Embryonic facial prominence (tissue), 1 donor: Measurements from ENCODE around the gene SH3BGRL3.
"Not testable (repeated sequence)": the region's sequence is repeated elsewhere in the genome, so short reads cannot be mapped to it uniquely, and the experiment has no call there.

Experiments used
- DNase-seq: peaks from one replicate; pipeline ENCODE4 v3.0.0-alpha.2; 2016; ENCODE audit errors: extremely low spot score

Gene SH3BGRL3

GRCh38 chr1:26279456-26280332, at the start of gene SH3BGRL3:
SH3BGRL3 (plus strand) TSS chr1:26280086; CDS start chr1:26280156, 70 bp downstream.
- peak; percentile 66 for DNase-seq

- DNase-seq, result not testable (repeated sequence)
Measured at GRCh38 chr1:26230682-26231081, 49.2 kb upstream of the SH3BGRL3 start.

GRCh38 chr1:26233903-26234643, 45.8 kb upstream of the SH3BGRL3 start, which contains the start of gene CEP85:
CEP85 (plus strand) TSS chr1:26234200; CDS start chr1:26239784, 5,584 bp downstream.
- peak; percentile 97 for DNase-seq

- DNase-seq, result no peak
Measured at GRCh38 chr1:26234644-26235370, 45.1 kb upstream of the SH3BGRL3 start.

- no peak for DNase-seq
Measured at GRCh38 chr1:26237230-26237966, 42.5 kb upstream of the SH3BGRL3 start.

GRCh38 chr1:26239936-26240335, 40.0 kb upstream of the SH3BGRL3 start:
- DNase-seq, result no peak

- DNase-seq, result no peak
Measured at GRCh38 chr1:26252718-26253117, 27.2 kb upstream of the SH3BGRL3 start.

GRCh38 chr1:26254404-26254803, 25.5 kb upstream of the SH3BGRL3 start:
- no peak for DNase-seq

GRCh38 chr1:26257222-26257621, 22.7 kb upstream of the SH3BGRL3 start:
- no peak for DNase-seq

GRCh38 chr1:26259005-26259404, 20.9 kb upstream of the SH3BGRL3 start:
- no peak for DNase-seq

- no peak for DNase-seq
Measured at GRCh38 chr1:26259578-26259977, 20.3 kb upstream of the SH3BGRL3 start.

GRCh38 chr1:26263212-26263611, 16.7 kb upstream of the SH3BGRL3 start:
- no peak for DNase-seq

- no peak for DNase-seq
Measured at GRCh38 chr1:26265405-26265804, 14.5 kb upstream of the SH3BGRL3 start.

GRCh38 chr1:26268290-26269197, 11.3 kb upstream of the SH3BGRL3 start:
- no peak for DNase-seq

GRCh38 chr1:26269198-26269550, 10.7 kb upstream of the SH3BGRL3 start:
- no peak for DNase-seq

- DNase-seq, result no peak
Measured at GRCh38 chr1:26274801-26275425, 5.0 kb upstream of the SH3BGRL3 start.

GRCh38 chr1:26275580-26276431, 4.1 kb upstream of the SH3BGRL3 start:
- no peak for DNase-seq

- no peak for DNase-seq
Measured at GRCh38 chr1:26276432-26276838, 3.5 kb upstream of the SH3BGRL3 start.

GRCh38 chr1:26277261-26277661, 2.6 kb upstream of the SH3BGRL3 start:
- DNase-seq, result no peak
